CD4-positive, alpha-beta memory T cell (primary cell): Measurements from ENCODE around the gene ASCC2. TPM values are rescaled to one million over a fixed set of nuclear protein-coding genes. Genes with fewer than 3 reads are reported as not detected.

Experiments
- CTCF ChIA-PET: fragments of 350-600 bp; sonication (Branson Sonifier 250); formaldehyde crosslinking; loops from one replicate; lab custom pipeline; 2021; ENCODE audit warnings: inconsistent platforms; ENCODE audit not compliant: partially characterized antibody; lab: Charles Lee
- POLR2A ChIA-PET: fragments of 350-600 bp; sonication (Branson Sonifier 250); formaldehyde crosslinking; loops from one replicate; lab custom pipeline; 2021; ENCODE audit not compliant: partially characterized antibody; lab: Charles Lee
- DNase-seq, 5 donors: peaks; one replicate each; pipeline versions ENCODE4 v3.0.0 to v3.0.0-alpha.2; 2020 to 2022; ENCODE audit warnings: mixed read lengths in 1 of 5
- H3K27ac ChIP-seq: one replicate; pipeline ENCODE4 v1.7.0; 2013; ENCODE audit warnings: low read depth, low read length
- H3K27me3 ChIP-seq: 2 replicates; pipeline ENCODE4 v1.7.0; 2013; ENCODE audit warnings: mild to moderate bottlenecking, low read length, moderate library complexity; ENCODE audit not compliant: insufficient read depth
- H3K36me3 ChIP-seq: 2 replicates; pipeline ENCODE4 v1.7.0; 2013; ENCODE audit warnings: mild to moderate bottlenecking, low read length, moderate library complexity; ENCODE audit not compliant: insufficient read depth
- H3K4me1 ChIP-seq: 2 replicates; pipeline ENCODE4 v1.7.0; 2013; ENCODE audit warnings: mild to moderate bottlenecking, low read length, moderate library complexity; ENCODE audit not compliant: insufficient read depth
- H3K4me3 ChIP-seq, 2 donors: one replicate each; pipeline ENCODE4 v1.7.0; 2013; ENCODE audit warnings: low read length in 2 of 2, mild to moderate bottlenecking in 1 of 2
- H3K9me3 ChIP-seq, 2 donors: one replicate each; pipeline ENCODE4 v1.7.0; 2013; ENCODE audit warnings: low read length in 2 of 2, control low read depth in 1 of 2; ENCODE audit not compliant: control insufficient read depth in 1 of 2
- H3K27ac Mint-ChIP-seq, 7 donors: one replicate each; pipeline ENCODE4 v1.8.0; 2020 to 2021; ENCODE audit warnings: mixed read lengths in 7 of 7, mild to moderate bottlenecking in 6 of 7, inconsistent platforms in 3 of 7, moderate library complexity in 3 of 7
- H3K27me3 Mint-ChIP-seq, 2 donors: one replicate each; pipeline ENCODE4 v1.8.0; 2020 to 2021; ENCODE audit warnings: mixed read lengths in 2 of 2
- H3K36me3 Mint-ChIP-seq, 2 donors: one replicate each; pipeline ENCODE4 v1.8.0; 2020 to 2021; ENCODE audit warnings: mixed read lengths in 2 of 2, inconsistent platforms in 1 of 2, mild to moderate bottlenecking in 1 of 2
- H3K4me1 Mint-ChIP-seq, 4 donors: one replicate each; pipeline ENCODE4 v1.8.0; 2020 to 2021; ENCODE audit warnings: mixed read lengths in 4 of 4, mild to moderate bottlenecking in 1 of 4
- H3K4me3 Mint-ChIP-seq, 8 donors: one replicate each; pipeline ENCODE4 v1.8.0; 2020 to 2021; ENCODE audit warnings: mixed read lengths in 8 of 8, mild to moderate bottlenecking in 7 of 8, moderate library complexity in 6 of 8, inconsistent platforms in 3 of 8
- H3K9me3 Mint-ChIP-seq, 8 donors: one replicate each; pipeline ENCODE4 v1.8.0; 2020 to 2021; ENCODE audit warnings: mixed read lengths in 8 of 8, mild to moderate bottlenecking in 5 of 8, inconsistent platforms in 3 of 8, moderate library complexity in 1 of 8
- intact Hi-C: fragments of 100-400 bp; cut with micrococcal nuclease; formaldehyde crosslinking; loops from one replicate; pipeline ENCODE4 v1.15.1; 2023
- polyA plus RNA-seq, 2 donors: library from polyadenylated mRNA; unstranded; fragments of 300-500 nt; fragmentation: Illumina TruSeq; gene quantifications; one replicate each; pipeline ENCODE4 v1.2.3, GENCODE V29; 2021
- total RNA-seq, 2 experiments: library from RNA; stranded (reverse); gene quantifications; one replicate each; pipeline ENCODE4 v1.2.3, GENCODE V29; 2021

ASCC2 gene
- total and polyA plus RNA-seq, 4 experiments from 2014 or later: 21.4 to 88.7 (median 75.0) TPM

- POLR2A ChIA-PET: no interaction called here
- no peak overlapping the region for H3K27ac Mint-ChIP-seq
Measured at GRCh38 chr22:29801796-29802195, 36.3 kb downstream of the ASCC2 start.

GRCh38 chr22:29801153-29801552 lies 36.9 kb downstream of the ASCC2 start:
- Mint-ChIP-seq H3K27ac (peak overlapping the region in 1 of 7 donors; percentile 70), H3K36me3 (peaks cover 41 to 72% of the 10 kb centered on the region in 2 donors), H3K9me3 (peaks cover 0 to 2% (median 0%) of the 10 kb centered on the region in 8 donors), H3K4me3 (no peak overlapping the region), H3K4me1 (no peaks in the 10 kb centered on the region), H3K27me3 (no peaks in the 10 kb centered on the region)
- Histone ChIP-seq H3K27ac (no peak overlapping the region), H3K9me3 (no peaks in the 10 kb centered on the region), H3K27me3 (no peaks in the 10 kb centered on the region), H3K4me1 (no peaks in the 10 kb centered on the region), H3K36me3 (peaks cover 76% of the 10 kb centered on the region), H3K4me3 (no peak overlapping the region)
- intact Hi-C loops: no loop called here
- DNase-seq: no peak
- POLR2A ChIA-PET: no interaction called here
- CTCF ChIA-PET: no interaction called here

More at GRCh38 chr22:29801796-29802195, 36.3 kb downstream of the ASCC2 start:
- no peak overlapping the region for H3K4me3 Mint-ChIP-seq
- H3K4me3 ChIP-seq: no peak overlapping the region
- no peak for DNase-seq
- no peaks in the 10 kb centered on the region for H3K4me1 Mint-ChIP-seq
- H3K36me3 ChIP-seq: peaks cover 76% of the 10 kb centered on the region
- no peak overlapping the region for H3K27ac ChIP-seq
- no peaks in the 10 kb centered on the region for H3K9me3 ChIP-seq
- intact Hi-C loops: no loop called here
- H3K4me1 ChIP-seq: no peaks in the 10 kb centered on the region
- H3K27me3 Mint-ChIP-seq: no peaks in the 10 kb centered on the region
- peaks cover 0 to 2% (median 0%) of the 10 kb centered on the region in 8 donors for H3K9me3 Mint-ChIP-seq
- CTCF ChIA-PET: no interaction called here
- H3K36me3 Mint-ChIP-seq: peaks cover 42 to 75% of the 10 kb centered on the region in 2 donors
- no peaks in the 10 kb centered on the region for H3K27me3 ChIP-seq

GRCh38 chr22:29799217-29799680 lies 38.8 kb downstream of the ASCC2 start:
- Mint-ChIP-seq H3K4me1 (no peaks in the 10 kb centered on the region), H3K4me3 (no peak overlapping the region), H3K9me3 (peaks cover 0 to 2% (median 0%) of the 10 kb centered on the region in 8 donors), H3K27ac (peak overlapping the region in 2 of 7 donors; percentile 30 to 42), H3K36me3 (peaks cover 35 to 69% of the 10 kb centered on the region in 2 donors), H3K27me3 (no peaks in the 10 kb centered on the region)
- POLR2A ChIA-PET: no interaction called here
- CTCF ChIA-PET: no interaction called here
- no peak overlapping the region for H3K27ac ChIP-seq
- no peaks in the 10 kb centered on the region for H3K27me3 ChIP-seq
- no peaks in the 10 kb centered on the region for H3K9me3 ChIP-seq
- intact Hi-C loops: no loop called here
- H3K4me3 ChIP-seq: no peak overlapping the region
- H3K4me1 ChIP-seq: no peaks in the 10 kb centered on the region
- DNase-seq: no peak
- H3K36me3 ChIP-seq: peaks cover 68% of the 10 kb centered on the region

GRCh38 chr22:29798801-29799200 lies 39.3 kb downstream of the ASCC2 start:
- H3K4me1 ChIP-seq: no peaks in the 10 kb centered on the region
- DNase-seq: no peak
- H3K27me3 Mint-ChIP-seq: no peaks in the 10 kb centered on the region
- H3K9me3 ChIP-seq: no peaks in the 10 kb centered on the region
- H3K27ac ChIP-seq: no peak overlapping the region
- H3K36me3 ChIP-seq: peaks cover 64% of the 10 kb centered on the region
- intact Hi-C loops: no loop called here
- H3K9me3 Mint-ChIP-seq: peaks cover 0 to 2% (median 0%) of the 10 kb centered on the region in 8 donors
- no peaks in the 10 kb centered on the region for H3K4me1 Mint-ChIP-seq
- peaks cover 35 to 67% of the 10 kb centered on the region in 2 donors for H3K36me3 Mint-ChIP-seq
- ChIA-PET CTCF (no interaction called here), POLR2A (no interaction called here)
- peak overlapping the region in 4 of 7 donors; percentile 30 to 57 (median 48) for H3K27ac Mint-ChIP-seq
- H3K4me3 Mint-ChIP-seq: no peak overlapping the region
- H3K27me3 ChIP-seq: no peaks in the 10 kb centered on the region
- no peak overlapping the region for H3K4me3 ChIP-seq

- Mint-ChIP-seq H3K4me1 (no peaks in the 10 kb centered on the region), H3K27me3 (no peaks in the 10 kb centered on the region), H3K36me3 (peaks cover 31 to 65% of the 10 kb centered on the region in 2 donors), H3K4me3 (no peak overlapping the region), H3K27ac (peak overlapping the region in 5 of 7 donors; percentile 42 to 76 (median 57)), H3K9me3 (peaks cover 0 to 2% (median 0%) of the 10 kb centered on the region in 8 donors)
- Histone ChIP-seq H3K27me3 (no peaks in the 10 kb centered on the region), H3K9me3 (no peaks in the 10 kb centered on the region), H3K4me1 (no peaks in the 10 kb centered on the region), H3K27ac (no peak overlapping the region), H3K36me3 (peaks cover 63% of the 10 kb centered on the region), H3K4me3 (no peak overlapping the region)
- no peak for DNase-seq
- ChIA-PET POLR2A (no interaction called here), CTCF (no interaction called here)
- intact Hi-C loops: no loop called here
Measured at GRCh38 chr22:29798318-29798717, 39.8 kb downstream of the ASCC2 start.

- intact Hi-C loops: no loop called here
- H3K36me3 ChIP-seq: peaks cover 73% of the 10 kb centered on the region
- no peaks in the 10 kb centered on the region for H3K4me1 ChIP-seq
- Mint-ChIP-seq H3K9me3 (peaks cover 0 to 2% (median 0%) of the 10 kb centered on the region in 8 donors), H3K4me1 (no peaks in the 10 kb centered on the region), H3K27ac (no peak overlapping the region), H3K27me3 (no peaks in the 10 kb centered on the region), H3K36me3 (peaks cover 34 to 72% of the 10 kb centered on the region in 2 donors), H3K4me3 (no peak overlapping the region)
- H3K4me3 ChIP-seq: no peak overlapping the region
- H3K9me3 ChIP-seq: no peaks in the 10 kb centered on the region
- POLR2A ChIA-PET: no interaction called here
- H3K27ac ChIP-seq: no peak overlapping the region
- CTCF ChIA-PET: no interaction called here
- no peak for DNase-seq
- H3K27me3 ChIP-seq: no peaks in the 10 kb centered on the region
Measured at GRCh38 chr22:29797351-29797750, 40.7 kb downstream of the ASCC2 start.

GRCh38 chr22:29795663-29796062 lies 42.4 kb downstream of the ASCC2 start:
- no peaks in the 10 kb centered on the region for H3K9me3 Mint-ChIP-seq
- no peak overlapping the region for H3K4me3 ChIP-seq
- no peaks in the 10 kb centered on the region for H3K27me3 ChIP-seq
- CTCF ChIA-PET: interaction anchor here (1.1 kb wide), 1 partner anchor 10 kb away, joined by 3 read pairs; no protein-coding TSS in a partner anchor
- no peak for DNase-seq
- H3K36me3 Mint-ChIP-seq: peaks cover 32 to 74% of the 10 kb centered on the region in 2 donors
- H3K27ac Mint-ChIP-seq: no peak overlapping the region
- H3K4me3 Mint-ChIP-seq: no peak overlapping the region
- H3K4me1 ChIP-seq: no peaks in the 10 kb centered on the region
- no peaks in the 10 kb centered on the region for H3K27me3 Mint-ChIP-seq
- H3K9me3 ChIP-seq: no peaks in the 10 kb centered on the region
- peaks cover 69% of the 10 kb centered on the region for H3K36me3 ChIP-seq
- POLR2A ChIA-PET: interaction anchor here (0.9 kb wide), 1 partner anchor 210 kb away, joined by 3 read pairs; no protein-coding TSS in a partner anchor
- intact Hi-C loops: no loop called here
- H3K27ac ChIP-seq: no peak overlapping the region
- no peaks in the 10 kb centered on the region for H3K4me1 Mint-ChIP-seq
